Trophoblast cell (in vitro differentiated cells and primary cell): Measurements from ENCODE around the gene PDIK1L. TPM values are rescaled to one million over a fixed set of nuclear protein-coding genes. Genes with fewer than 3 reads are reported as not detected.

Source experiments
- DNase-seq, 2 donors: peaks; one replicate each; pipeline ENCODE4 v3.0.0-alpha.2; 2016
- H2AFZ ChIP-seq: 2 replicates; pipeline ENCODE4 v1.6.1; 2013; ENCODE audit warnings: low read length, moderate library complexity, mild to moderate bottlenecking; ENCODE audit not compliant: insufficient read depth, poor library complexity
- H2AK5ac ChIP-seq: 2 replicates; pipeline ENCODE4 v1.6.1; 2013; ENCODE audit warnings: mild to moderate bottlenecking, low read length
- H2BK120ac ChIP-seq: 2 replicates; pipeline ENCODE4 v1.6.1; 2013; ENCODE audit warnings: low read length, mild to moderate bottlenecking, moderate library complexity; ENCODE audit not compliant: insufficient read depth, poor library complexity
- H2BK12ac ChIP-seq: 2 replicates; pipeline ENCODE4 v1.6.1; 2013; ENCODE audit warnings: mild to moderate bottlenecking, low read length, moderate library complexity
- H2BK5ac ChIP-seq: 2 replicates; pipeline ENCODE4 v1.6.1; 2013; ENCODE audit warnings: low read length, low read depth, moderate library complexity, mild to moderate bottlenecking; ENCODE audit not compliant: poor library complexity
- H3K14ac ChIP-seq: 2 replicates; pipeline ENCODE4 v1.6.1; 2013; ENCODE audit warnings: mild to moderate bottlenecking, low read length
- H3K18ac ChIP-seq: 2 replicates; pipeline ENCODE4 v1.6.1; 2013; ENCODE audit warnings: mild to moderate bottlenecking, low read length
- H3K23ac ChIP-seq: 2 replicates; pipeline ENCODE4 v1.6.1; 2013; ENCODE audit warnings: low read length
- H3K27ac ChIP-seq: 2 replicates; pipeline ENCODE4 v1.5.1; 2013; ENCODE audit warnings: low read depth, mild to moderate bottlenecking, inconsistent platforms, low read length, moderate library complexity
- H3K27me3 ChIP-seq: 2 replicates; pipeline ENCODE4 v1.6.1; 2013; ENCODE audit warnings: inconsistent platforms, mild to moderate bottlenecking, low read length, moderate library complexity; ENCODE audit not compliant: insufficient read depth
- H3K36me3 ChIP-seq, 2 experiments: 1 replicate in 1 of 2; 2 replicates in 1 of 2; pipeline ENCODE4 v1.6.1; 2013; ENCODE audit warnings: low read length in 2 of 2, mild to moderate bottlenecking in 2 of 2, moderate library complexity in 1 of 2; ENCODE audit not compliant: insufficient read depth in 2 of 2, control insufficient read depth in 1 of 2
- H3K4ac ChIP-seq: 2 replicates; pipeline ENCODE4 v1.6.1; 2013; ENCODE audit warnings: low read depth, mild to moderate bottlenecking, low read length, moderate library complexity
- H3K4me1 ChIP-seq, 2 experiments: 1 replicate in 1 of 2; 2 replicates in 1 of 2; pipeline ENCODE4 v1.6.1; 2013; ENCODE audit warnings: low read length in 2 of 2, mild to moderate bottlenecking in 2 of 2, moderate library complexity in 1 of 2; ENCODE audit not compliant: insufficient read depth in 2 of 2, control insufficient read depth in 1 of 2
- H3K4me2 ChIP-seq: 2 replicates; pipeline ENCODE4 v1.6.1; 2013; ENCODE audit warnings: inconsistent platforms, mild to moderate bottlenecking, low read length, moderate library complexity
- H3K4me3 ChIP-seq: 2 replicates; pipeline ENCODE4 v1.5.1; 2013; ENCODE audit warnings: mild to moderate bottlenecking, low read depth, low read length, inconsistent platforms
- H3K79me1 ChIP-seq: one replicate; pipeline ENCODE4 v1.6.1; 2013; ENCODE audit warnings: low read length
- H3K79me2 ChIP-seq: 2 replicates; pipeline ENCODE4 v1.6.1; 2013; ENCODE audit warnings: low read length, mild to moderate bottlenecking; ENCODE audit not compliant: control insufficient read depth, insufficient read depth, poor library complexity
- H3K9ac ChIP-seq: 2 replicates; pipeline ENCODE4 v1.6.1; 2013; ENCODE audit warnings: mild to moderate bottlenecking, low read length
- H3K9me3 ChIP-seq: 2 replicates; pipeline ENCODE4 v1.6.1; 2013; ENCODE audit warnings: low read depth, mild to moderate bottlenecking, control low read depth, inconsistent platforms, low read length; ENCODE audit not compliant: insufficient read depth
- H4K12ac ChIP-seq: 2 replicates; pipeline ENCODE4 v1.6.1; 2013; ENCODE audit warnings: low read depth, mild to moderate bottlenecking, low read length, moderate library complexity
- H4K8ac ChIP-seq: 2 replicates; pipeline ENCODE4 v1.6.1; 2013; ENCODE audit warnings: low read depth, mild to moderate bottlenecking, low read length, moderate library complexity
- H4K91ac ChIP-seq: one replicate; pipeline ENCODE4 v1.6.1; 2013; ENCODE audit warnings: low read depth, mild to moderate bottlenecking, low read length, moderate library complexity
- WGBS: extraction: QIAGEN DNeasy Blood & Tissue Kit; methylation state at CpG from one replicate; pipeline ENCODE4 v1.1.7; 2013; ENCODE audit warnings: missing lambda C conversion rate; ENCODE audit not compliant: insufficient read length, insufficient coverage; ENCODE audit errors: extremely low coverage; 5-methylcytosine and 5-hydroxymethylcytosine counted together
- polyA plus RNA-seq: library from polyadenylated mRNA; stranded (reverse); fragments of 200-250 nt; gene quantifications from 2 replicates; pipeline ENCODE4 v1.2.3, GENCODE V29; 2013

The PDIK1L gene
- 1.3 and 1.7 TPM in 2 replicates for polyA plus RNA-seq

DNA sequence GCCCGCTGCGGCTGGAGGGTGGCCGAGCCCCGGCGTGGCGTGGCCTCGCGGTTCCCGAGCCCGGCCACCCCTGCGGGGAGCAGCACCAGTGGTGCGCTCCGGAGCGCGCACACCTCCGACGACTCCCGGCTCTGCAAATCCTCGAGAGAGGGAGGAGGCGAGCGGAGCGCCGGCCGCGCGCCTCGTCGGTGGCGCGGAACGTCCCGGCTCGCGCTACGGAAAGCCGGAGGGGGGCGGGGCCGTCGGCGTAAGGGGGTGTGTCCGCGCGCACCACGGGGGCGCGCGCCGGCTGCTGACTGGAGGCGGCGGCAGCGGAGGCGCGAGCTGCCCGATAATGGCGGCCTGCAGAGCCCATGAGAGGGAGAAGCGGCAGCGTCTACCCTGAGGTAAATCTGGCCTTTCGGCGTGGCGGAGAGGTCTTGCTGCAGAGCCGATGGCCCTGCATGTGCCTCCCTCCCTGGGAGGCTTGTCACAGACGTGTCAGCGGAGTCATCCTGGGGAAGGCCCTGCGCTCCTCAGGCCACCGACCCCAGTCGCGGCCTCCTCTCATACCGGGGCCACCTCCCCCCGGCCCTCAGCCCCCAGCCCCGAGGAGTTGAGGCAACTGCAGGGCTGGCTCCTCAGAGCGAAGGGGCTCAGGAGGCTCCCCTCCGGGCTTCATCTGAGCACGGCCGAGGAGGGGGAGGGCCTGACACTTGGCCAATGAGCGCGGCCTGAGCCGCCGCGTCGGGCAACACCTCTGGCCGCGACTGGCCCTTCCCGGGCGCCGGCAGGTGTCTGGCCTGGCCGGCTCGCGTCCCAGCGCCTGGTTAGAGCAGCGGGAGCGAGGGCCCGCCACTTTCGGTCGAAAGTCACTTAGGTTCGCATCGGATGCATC is at the start of gene PDIK1L:
Gene PDIK1L, plus strand, starts transcription at position 295 of the 877 bp plus-strand sequence. CDS start 2,485 bp downstream, outside the sequence.
- Histone ChIP-seq H2BK120ac (peak within 1 kb of the TSS; percentile 64), H3K79me2 (peaks cover 5% of the 10 kb centered on the region), H2AFZ (peak within 1 kb of the TSS; percentile 93), H3K18ac (peak within 1 kb of the TSS; percentile 88), H2AK5ac (no peak within 1 kb of the TSS), H3K9ac (peak within 1 kb of the TSS; percentile 91), H4K91ac (peak within 1 kb of the TSS; percentile 85), H3K27ac (peak within 1 kb of the TSS; percentile 88), H3K23ac (no peak within 1 kb of the TSS), H2BK5ac (peak within 1 kb of the TSS; percentile 53), H3K4me3 (peak within 1 kb of the TSS; percentile 95), H3K36me3 (peaks cover 3 to 4% of the 10 kb centered on the region in 2 experiments), H3K4ac (no peak within 1 kb of the TSS), H3K4me2 (peak within 1 kb of the TSS; percentile 89), H3K9me3 (peaks cover 2% of the 10 kb centered on the region), H2BK12ac (no peak within 1 kb of the TSS), H3K14ac (peak within 1 kb of the TSS; percentile 90), H3K4me1 (peaks cover 3 to 5% of the 10 kb centered on the region in 2 experiments), H3K27me3 (no peaks in the 10 kb centered on the region), H4K12ac (peak within 1 kb of the TSS; percentile 85), H3K79me1 (peaks cover 9% of the 10 kb centered on the region), H4K8ac (peak within 1 kb of the TSS; percentile 91)
- DNase-seq: peak; percentile 88 to 92
- no CpG with 5 or more reads among the region's 96 CpGs for WGBS

- Histone ChIP-seq H2BK5ac (no peak overlapping the region), H4K91ac (no peak overlapping the region), H3K14ac (no peak overlapping the region), H3K4me1 (peaks cover 17 to 22% of the 10 kb centered on the region in 2 experiments), H3K9me3 (no peaks in the 10 kb centered on the region), H4K12ac (no peak overlapping the region), H3K9ac (no peak overlapping the region), H3K36me3 (no peaks in the 10 kb centered on the region), H2BK120ac (no peak overlapping the region), H4K8ac (no peak overlapping the region), H3K4ac (no peak overlapping the region), H3K4me3 (no peak overlapping the region), H2AFZ (no peak overlapping the region), H3K79me1 (no peaks in the 10 kb centered on the region), H2AK5ac (no peak overlapping the region), H2BK12ac (no peak overlapping the region), H3K27me3 (no peaks in the 10 kb centered on the region), H3K23ac (no peak overlapping the region), H3K27ac (no peak overlapping the region), H3K4me2 (no peak overlapping the region), H3K18ac (no peak overlapping the region), H3K79me2 (no peaks in the 10 kb centered on the region)
- DNase-seq: peak in 1 of 2 donors; percentile 45
- no CpG with 5 or more reads among the region's 3 CpGs for WGBS
These were observed 47.1 kb upstream of the PDIK1L start for GRCh38 chr1:26064553-26064952.

DNA sequence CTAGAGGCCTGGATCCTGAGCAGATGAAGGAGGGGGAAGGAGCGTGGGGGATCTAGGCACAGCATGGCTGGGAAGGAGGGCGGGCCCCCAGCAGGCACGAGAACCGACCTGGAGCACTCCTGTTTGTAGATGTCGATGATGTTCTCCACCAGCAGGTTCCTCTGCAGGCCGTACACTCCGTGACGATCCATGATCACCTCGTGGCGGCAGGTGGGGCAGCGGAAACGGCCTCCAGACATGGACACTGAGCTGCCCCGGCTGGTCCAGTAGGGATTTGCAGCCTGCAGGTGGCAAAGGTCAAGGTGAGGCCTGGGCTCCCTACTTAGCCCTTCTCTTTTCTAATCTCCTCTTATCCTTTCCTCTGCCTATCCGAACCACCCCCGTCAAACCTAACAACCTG is 45.5 kb upstream of the PDIK1L start:
- Histone ChIP-seq H3K9ac (no peak overlapping the region), H3K27me3 (no peaks in the 10 kb centered on the region), H3K79me2 (no peaks in the 10 kb centered on the region), H2AK5ac (peak overlapping the region; percentile 31), H3K4me3 (peak overlapping the region; percentile 21), H4K8ac (no peak overlapping the region), H4K91ac (no peak overlapping the region), H3K23ac (no peak overlapping the region), H3K4me1 (peaks cover 17 to 22% of the 10 kb centered on the region in 2 experiments), H2BK120ac (no peak overlapping the region), H2BK5ac (no peak overlapping the region), H3K18ac (no peak overlapping the region), H3K4ac (no peak overlapping the region), H4K12ac (no peak overlapping the region), H3K36me3 (no peaks in the 10 kb centered on the region), H3K4me2 (no peak overlapping the region), H3K14ac (no peak overlapping the region), H3K9me3 (no peaks in the 10 kb centered on the region), H2AFZ (no peak overlapping the region), H3K27ac (no peak overlapping the region), H2BK12ac (no peak overlapping the region), H3K79me1 (no peaks in the 10 kb centered on the region)
- no peak for DNase-seq
- WGBS: no CpG with 5 or more reads among the region's 15 CpGs

- Histone ChIP-seq H3K27me3 (no peaks in the 10 kb centered on the region), H2BK12ac (no peak overlapping the region), H4K91ac (no peak overlapping the region), H4K8ac (no peak overlapping the region), H2AK5ac (no peak overlapping the region), H3K27ac (no peak overlapping the region), H3K4me2 (no peak overlapping the region), H3K18ac (no peak overlapping the region), H2AFZ (no peak overlapping the region), H4K12ac (no peak overlapping the region), H2BK5ac (no peak overlapping the region), H3K4me1 (peaks cover 17 to 22% of the 10 kb centered on the region in 2 experiments), H3K79me1 (no peaks in the 10 kb centered on the region), H3K4ac (no peak overlapping the region), H3K9me3 (no peaks in the 10 kb centered on the region), H2BK120ac (no peak overlapping the region), H3K23ac (no peak overlapping the region), H3K79me2 (no peaks in the 10 kb centered on the region), H3K14ac (no peak overlapping the region), H3K9ac (no peak overlapping the region), H3K4me3 (no peak overlapping the region), H3K36me3 (no peaks in the 10 kb centered on the region)
- WGBS: no CpG with 5 or more reads among the region's 4 CpGs
- DNase-seq: no peak
These were observed 44.8 kb upstream of the PDIK1L start for GRCh38 chr1:26066857-26067256.
